ENCODE results near the gene NFE2L3. TPM values are rescaled to one million over a fixed set of nuclear protein-coding genes. Genes with fewer than 3 reads are reported as not detected.
A peak's percentile ranks its signal among the peaks of the same experiment; 100 is the strongest.

Gene NFE2L3
- total and polyA plus RNA-seq, 9 of the 15 experiments (the other 6 are each of a cell fraction or from before 2014, with no cell fraction given) = 2.9 to 16.9 (median 12.4) TPM

- no peak for TF ChIP-seq HMBOX1 (IDR thresholded peaks at IDR 0.05)
- peak in 1 of 2 experiments; percentile 50; a peak in 1 of 4 replicates for TF ChIP-seq SIN3A (IDR thresholded peaks at IDR 0.05; ENCODE audit: borderline replicate concordance in 2 of 2, control insufficient read depth in 1 of 2, low read depth in 2 of 2, low read length in 2 of 2)
- TF ChIP-seq NFXL1 (CRISPR knock-in tag; IDR thresholded peaks at IDR 0.05) = 0 out of 2 replicates have a peak, but pooled peaks have one; percentile 27
- 0 out of 2 replicates have a peak, but pooled peaks have one; percentile 40 for TF ChIP-seq ZNF717 (CRISPR knock-in tag; IDR thresholded peaks at IDR 0.05)
- TF ChIP-seq TEAD1 (CRISPR knock-in tag; IDR thresholded peaks at IDR 0.05) = peak in 1 of 2 experiments; percentile 30; a peak in 1 of 4 replicates
- TF ChIP-seq PHTF2 (CRISPR knock-in tag; IDR thresholded peaks at IDR 0.05) = peak; percentile 43; the same call in 1 of the 2 replicates
- no peak for TF ChIP-seq DLX4 (CRISPR knock-in tag; IDR thresholded peaks at IDR 0.05)
- no peak for TF ChIP-seq HOMEZ (CRISPR knock-in tag; IDR thresholded peaks at IDR 0.05)
- TF ChIP-seq HEY1 (CRISPR knock-in tag; IDR thresholded peaks at IDR 0.05; ENCODE audit: borderline replicate concordance) = 0 out of 2 replicates have a peak, but pooled peaks have one; percentile 25
- no peak for TF ChIP-seq ZNF785 (CRISPR knock-in tag; IDR thresholded peaks at IDR 0.05)
- no peak for TF ChIP-seq ZNF639 (CRISPR knock-in tag; conservative IDR thresholded peaks at IDR 0.05 in 1 of 2, IDR thresholded peaks at IDR 0.05 in 1 of 2)
- TF ChIP-seq TFAP4 (CRISPR knock-in tag; IDR thresholded peaks at IDR 0.05; ENCODE audit: borderline replicate concordance) = no peak
- no peak for TF ChIP-seq ELK1 (CRISPR knock-in tag; IDR thresholded peaks at IDR 0.05)
- TF ChIP-seq MLX (CRISPR knock-in tag; conservative IDR thresholded peaks at IDR 0.05) = 0 out of 4 replicates have a peak, but pooled peaks of 1 of the 2 experiments have one; percentile 6
Observed at GRCh38 chr7:26190417-26190869, 38.4 kb downstream of the NFE2L3 start (continued).
